Heart right ventricle (tissue), 16 donors: Measurements from ENCODE around the gene KMT2B. TPM values are rescaled to one million over a fixed set of nuclear protein-coding genes. Genes with fewer than 3 reads are reported as not detected.
A peak's percentile ranks its signal among the peaks of the same experiment; 100 is the strongest.

Experiments used
- ATAC-seq, 8 donors: fragments of 200-7000 bp; cut with Tn5 transposase; one replicate each; pipeline ENCODE4 v1.9.1; 2020; ENCODE audit warnings: mild to moderate bottlenecking in 8 of 8, moderate library complexity in 8 of 8, moderate number of reproducible peaks in 1 of 8
- DNase-seq, 2 donors: peaks; one replicate each; pipeline ENCODE4 v3.0.0-alpha.2; 2020
- H3K27ac ChIP-seq, 10 donors: fragments of 200-600 bp; sonication (generic) in 2 of 10; one replicate each; pipeline versions ENCODE4 v1.5.0 to v1.8.0; 2020 to 2022; ENCODE audit warnings: mild to moderate bottlenecking in 3 of 10
- H3K27me3 ChIP-seq, 7 donors: fragments of 200-600 bp; one replicate each; pipeline ENCODE4 v1.8.0; 2021 to 2022; ENCODE audit warnings: mild to moderate bottlenecking in 2 of 7
- H3K36me3 ChIP-seq, 9 donors: fragments of 200-600 bp; sonication (generic) in 1 of 9; one replicate each; pipeline versions ENCODE4 v1.5.0 to v1.8.0; 2020 to 2022; ENCODE audit warnings: mild to moderate bottlenecking in 2 of 9
- H3K4me1 ChIP-seq, 9 donors: fragments of 200-600 bp; sonication (generic) in 1 of 9; one replicate each; pipeline versions ENCODE4 v1.5.0 to v1.8.0; 2020 to 2022; ENCODE audit warnings: mild to moderate bottlenecking in 4 of 9
- H3K4me3 ChIP-seq, 10 donors: fragments of 200-600 bp; sonication (generic) in 2 of 10; one replicate each; pipeline versions ENCODE4 v1.5.0 to v1.8.0; 2020 to 2022; ENCODE audit warnings: mild to moderate bottlenecking in 7 of 10, moderate library complexity in 2 of 10
- H3K9me3 ChIP-seq, 11 donors: fragments of 200-600 bp in 10 of 11; sonication (generic) in 2 of 11; one replicate each; pipeline versions ENCODE4 v1.5.0 to v1.8.0; 2013 to 2022; ENCODE audit warnings: mild to moderate bottlenecking in 2 of 11, control low read depth in 1 of 11, moderate library complexity in 1 of 11
- WGBS, 2 donors: extraction: QIAGEN DNeasy Blood & Tissue Kit; methylation state at CpG; one replicate each; pipeline ENCODE4 v1.1.7; 2013; ENCODE audit warnings: inconsistent platforms in 1 of 2; 5-methylcytosine and 5-hydroxymethylcytosine counted together
- intact Hi-C, 10 donors: fragments of 100-400 bp; cut with DNase I; formaldehyde crosslinking; loops; one replicate each; pipeline versions ENCODE4 v1.11.1 to v1.14.2; 2022
- polyA plus RNA-seq, 2 donors: library from polyadenylated mRNA; stranded (reverse); fragments of 200-250 nt; gene quantifications; one replicate each; pipeline ENCODE4 v1.2.3, GENCODE V29; 2013
- total RNA-seq, 10 donors: library from RNA; stranded (reverse); fragmentation: NEBNext Ultra II Directional in 3 of 10; extraction: Animal tissue kit (Norgen Biotek cat#: 25700) in 3 of 10; gene quantifications; one replicate each; pipeline versions ENCODE4 v1.2.1 to v1.2.4, GENCODE V29; 2021 to 2023
- TF ChIP-seq, protein P1 (sequence below), 9 donors: fragments of 200-600 bp; sonication (generic) in 2 of 9; IDR thresholded peaks; one replicate each; pipeline versions ENCODE4 v1.5.0 to v1.8.0; 2021 to 2022; ENCODE audit warnings: antibody characterized with exemption in 9 of 9, mild to moderate bottlenecking in 5 of 9, moderate library complexity in 1 of 9
- donor health status: Arrhythmogenic right ventricular cardiomyopathy.
- donor health status: ischemic (EF 13 %, LVEDD 7.1; RV severe dilation, severe dysfunction).
- donor health status: healthy with polysubstance abuse.
- donor health status: DM: no; HTN: yes; CAD: no.
- donor health status: DM: no; HTN: no; CAD: no.
- donor health status: ischemic (EF 25% LVEDD 6.9; RV normal size, moderate dysfunction).
- donor health status: ischemic (EF 25% LVEDD 5.7; RV mildly dilated, moderate dysfunction).
- donor health status: healthy.
- donor health status: DM: yes; HTN: yes; CAD: no.
- donor health status: Ischemic cardiomyopathy.
- donor health status: ischemic (EF 35%, LVEDD 5.7; RV mildly dilated, moderate dysfunction).
- donor health status: nonischemic (EF 11% LVEDD 7.7; RV severe dilation, severe dysfunction).
- donor health status: DM: yes; HTN: yes; CAD: no.
- donor health status: PGD.
- donor health status: ischemic (EF 29% LVEDD 5.4; RV normal size, mild dysfunction).
- donor health status: nonischemic (EF 23%, LVEDD 6.1; RV moderate dilation, normal function).

KMT2B gene
- total and polyA plus RNA-seq, 12 donors: 10.8 to 28.7 (median 14.8) TPM

DNA sequence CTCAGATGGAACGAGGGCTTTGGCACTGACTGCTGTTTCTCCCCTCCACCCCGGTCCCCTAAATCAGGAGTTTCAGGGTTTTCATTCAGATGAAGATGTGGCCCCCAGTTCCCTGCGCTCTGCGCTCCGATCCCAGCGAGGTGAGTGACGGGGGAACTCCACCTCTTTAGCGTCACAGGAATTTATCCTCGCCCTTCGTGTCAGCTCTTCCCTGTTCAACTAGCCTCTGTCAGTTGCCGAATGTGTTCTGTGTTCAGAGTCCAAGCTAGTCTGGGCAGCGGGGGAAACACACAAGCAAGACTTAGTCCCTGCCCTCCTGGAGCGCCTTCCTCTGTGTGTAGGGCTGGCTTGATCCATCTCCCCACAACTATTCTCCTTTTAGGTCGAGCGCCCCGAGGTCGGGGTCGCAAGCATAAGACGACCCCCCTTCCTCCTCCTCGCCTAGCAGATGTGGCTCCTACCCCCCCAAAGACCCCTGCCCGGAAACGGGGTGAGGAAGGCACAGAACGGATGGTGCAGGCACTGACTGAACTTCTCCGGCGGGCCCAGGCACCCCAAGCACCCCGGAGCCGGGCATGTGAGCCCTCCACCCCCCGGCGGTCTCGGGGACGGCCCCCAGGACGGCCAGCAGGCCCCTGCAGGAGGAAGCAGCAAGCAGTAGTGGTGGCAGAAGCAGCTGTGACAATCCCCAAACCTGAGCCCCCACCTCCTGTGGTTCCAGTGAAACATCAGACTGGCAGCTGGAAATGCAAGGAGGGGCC is 1.8 kb downstream of the KMT2B start:
- H3K36me3 ChIP-seq: peaks cover 0 to 52% (median 33%) of the 10 kb centered on the region in 9 donors
- no peak for ATAC-seq
- no peaks in the 10 kb centered on the region for H3K27me3 ChIP-seq
- H3K9me3 ChIP-seq: no peaks in the 10 kb centered on the region
- intact Hi-C loops: loop anchor here in 7 of 10 donors (2.0 to 10.0 kb wide), 7 partner anchors 25 to 207 kb away; partner anchors contain the start of genes TMEM147 (in 4 of the 7), DMKN (in 1 of the 7), PSENEN (in 1 of the 7) and U2AF1L4 (in 1 of the 7)
- peaks cover 6 to 34% (median 27%) of the 10 kb centered on the region in 9 donors for H3K4me1 ChIP-seq
- DNase-seq: no peak
- 84 to 87% methylated on average over 32 of the region's 32 CpGs for WGBS, 2 donors
- peak overlapping the region in 4 of 10 donors; percentile 68 to 98 (median 84) for H3K4me3 ChIP-seq
- peak overlapping the region in 3 of 10 donors; percentile 23 to 93 (median 23) for H3K27ac ChIP-seq
- TF ChIP-seq, protein P1, sequence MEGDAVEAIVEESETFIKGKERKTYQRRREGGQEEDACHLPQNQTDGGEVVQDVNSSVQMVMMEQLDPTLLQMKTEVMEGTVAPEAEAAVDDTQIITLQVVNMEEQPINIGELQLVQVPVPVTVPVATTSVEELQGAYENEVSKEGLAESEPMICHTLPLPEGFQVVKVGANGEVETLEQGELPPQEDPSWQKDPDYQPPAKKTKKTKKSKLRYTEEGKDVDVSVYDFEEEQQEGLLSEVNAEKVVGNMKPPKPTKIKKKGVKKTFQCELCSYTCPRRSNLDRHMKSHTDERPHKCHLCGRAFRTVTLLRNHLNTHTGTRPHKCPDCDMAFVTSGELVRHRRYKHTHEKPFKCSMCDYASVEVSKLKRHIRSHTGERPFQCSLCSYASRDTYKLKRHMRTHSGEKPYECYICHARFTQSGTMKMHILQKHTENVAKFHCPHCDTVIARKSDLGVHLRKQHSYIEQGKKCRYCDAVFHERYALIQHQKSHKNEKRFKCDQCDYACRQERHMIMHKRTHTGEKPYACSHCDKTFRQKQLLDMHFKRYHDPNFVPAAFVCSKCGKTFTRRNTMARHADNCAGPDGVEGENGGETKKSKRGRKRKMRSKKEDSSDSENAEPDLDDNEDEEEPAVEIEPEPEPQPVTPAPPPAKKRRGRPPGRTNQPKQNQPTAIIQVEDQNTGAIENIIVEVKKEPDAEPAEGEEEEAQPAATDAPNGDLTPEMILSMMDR (IDR thresholded peaks at IDR 0.05): no peak

GRCh38 chr19:35720163-35720524 is 2.3 kb downstream of the KMT2B start:
- Histone ChIP-seq H3K4me3 (no peak overlapping the region), H3K27me3 (no peaks in the 10 kb centered on the region), H3K9me3 (no peaks in the 10 kb centered on the region), H3K36me3 (peaks cover 0 to 57% (median 39%) of the 10 kb centered on the region in 9 donors), H3K27ac (peak overlapping the region in 2 of 10 donors; percentile 23), H3K4me1 (peaks cover 6 to 34% (median 27%) of the 10 kb centered on the region in 9 donors)
- DNase-seq (no peak), ATAC-seq (no peak)
- intact Hi-C loops: no loop called here
- 89 to 93% methylated on average over 9 of the region's 9 CpGs for WGBS, 2 donors
- TF ChIP-seq, protein P1 (IDR thresholded peaks at IDR 0.05): no peak

- 80 to 83% methylated on average over 17 of the region's 17 CpGs for WGBS, 2 donors
- Histone ChIP-seq H3K9me3 (no peaks in the 10 kb centered on the region), H3K4me1 (peaks cover 6 to 29% (median 22%) of the 10 kb centered on the region in 9 donors), H3K4me3 (no peak overlapping the region), H3K36me3 (peaks cover 0 to 62% (median 44%) of the 10 kb centered on the region in 9 donors), H3K27me3 (no peaks in the 10 kb centered on the region), H3K27ac (no peak overlapping the region)
- intact Hi-C loops: no loop called here
- TF ChIP-seq, protein P1 (IDR thresholded peaks at IDR 0.05): no peak
- ATAC-seq (no peak), DNase-seq (no peak)
Measured at GRCh38 chr19:35720648-35721047, 2.8 kb downstream of the KMT2B start.

- no peaks in the 10 kb centered on the region for H3K9me3 ChIP-seq
- no peak overlapping the region for H3K27ac ChIP-seq
- peaks cover 3 to 70% (median 50%) of the 10 kb centered on the region in 9 donors for H3K36me3 ChIP-seq
- H3K4me1 ChIP-seq: peaks cover 4 to 22% (median 16%) of the 10 kb centered on the region in 9 donors
- H3K4me3 ChIP-seq: no peak overlapping the region
- TF ChIP-seq, protein P1 (IDR thresholded peaks at IDR 0.05): no peak
- ATAC-seq (no peak), DNase-seq (no peak)
- no peaks in the 10 kb centered on the region for H3K27me3 ChIP-seq
- intact Hi-C loops: no loop called here
- WGBS, 2 donors: 93 to 96% methylated on average over 16 of the region's 16 CpGs
Measured at GRCh38 chr19:35721374-35721773, 3.6 kb downstream of the KMT2B start.
